ENCODE results near the gene AATF.

GRCh38 chr17:37066322-37067255 is 117.8 kb downstream of the AATF start:
- TF ChIP-seq CTCF (IDR thresholded peaks at IDR 0.05) (no peak), POLR2A (IDR thresholded peaks at IDR 0.05) (no peak)

Measured in adrenal gland (tissue), 5 donors.